Mucosa of descending colon (tissue), 3 donors: ENCODE measurements around the gene STAC3. TPM values are rescaled to one million over a fixed set of nuclear protein-coding genes. Genes with fewer than 3 reads are reported as not detected.

ENCODE experiments used
- ATAC-seq: fragments of 200-7000 bp; cut with Tn5 transposase; one replicate; pipeline ENCODE4 v1.9.1; 2020; ENCODE audit warnings: mild to moderate bottlenecking, moderate library complexity
- DNase-seq, 3 donors: peaks; one replicate each; pipeline ENCODE4 v3.0.0-alpha.2; 2020
- H3K36me3 ChIP-seq: fragments of 200-600 bp; one replicate; pipeline ENCODE4 v1.8.0; 2021; ENCODE audit warnings: low read depth, mild to moderate bottlenecking
- H3K4me1 ChIP-seq: fragments of 200-600 bp; one replicate; pipeline ENCODE4 v1.8.0; 2021; ENCODE audit warnings: low read depth, mild to moderate bottlenecking
- H3K4me3 ChIP-seq: fragments of 200-600 bp; one replicate; pipeline ENCODE4 v1.8.0; 2021; ENCODE audit warnings: mild to moderate bottlenecking
- H3K9me3 ChIP-seq: fragments of 200-600 bp; one replicate; pipeline ENCODE4 v1.8.0; 2021; ENCODE audit warnings: mild to moderate bottlenecking
- intact Hi-C, 2 donors: fragments of 100-400 bp; cut with DNase I in 1 of 2; cut with micrococcal nuclease in 1 of 2; formaldehyde crosslinking; loops; one replicate each; pipeline versions ENCODE4 v1.11.0 to v1.11.1; 2022; cut with DNase I, micrococcal nuclease
- total RNA-seq, 3 donors: library from RNA; stranded (reverse); fragmentation: NEBNext Ultra II Directional in 2 of 3; extraction: Animal tissue kit (Norgen Biotek cat#: 25700) in 2 of 3; gene quantifications; one replicate each; pipeline versions ENCODE4 v1.2.1 to v1.2.4, GENCODE V29; 2021 to 2023
- TF ChIP-seq, protein P1 (sequence below): fragments of 200-600 bp; IDR thresholded peaks from one replicate; pipeline ENCODE4 v1.8.0; 2022; ENCODE audit warnings: antibody characterized with exemption, mild to moderate bottlenecking
- donor health status: DM: no; HTN: no; CAD: no; lungs with moderate emphysema.
- donor health status: DM: no; HTN: no; CAD: no.
- donor health status: DM: no; HTN: yes; CAD: no.

The STAC3 gene
- total RNA-seq, 3 donors from 2014 or later: 2.4 to 4.3 (median 3.3) TPM

- H3K36me3 ChIP-seq: no peaks in the 10 kb centered on the region
- DNase-seq: peak in 2 of 3 donors; percentile 69 to 83
- peak; percentile 81 for ATAC-seq
- TF ChIP-seq, protein P1, sequence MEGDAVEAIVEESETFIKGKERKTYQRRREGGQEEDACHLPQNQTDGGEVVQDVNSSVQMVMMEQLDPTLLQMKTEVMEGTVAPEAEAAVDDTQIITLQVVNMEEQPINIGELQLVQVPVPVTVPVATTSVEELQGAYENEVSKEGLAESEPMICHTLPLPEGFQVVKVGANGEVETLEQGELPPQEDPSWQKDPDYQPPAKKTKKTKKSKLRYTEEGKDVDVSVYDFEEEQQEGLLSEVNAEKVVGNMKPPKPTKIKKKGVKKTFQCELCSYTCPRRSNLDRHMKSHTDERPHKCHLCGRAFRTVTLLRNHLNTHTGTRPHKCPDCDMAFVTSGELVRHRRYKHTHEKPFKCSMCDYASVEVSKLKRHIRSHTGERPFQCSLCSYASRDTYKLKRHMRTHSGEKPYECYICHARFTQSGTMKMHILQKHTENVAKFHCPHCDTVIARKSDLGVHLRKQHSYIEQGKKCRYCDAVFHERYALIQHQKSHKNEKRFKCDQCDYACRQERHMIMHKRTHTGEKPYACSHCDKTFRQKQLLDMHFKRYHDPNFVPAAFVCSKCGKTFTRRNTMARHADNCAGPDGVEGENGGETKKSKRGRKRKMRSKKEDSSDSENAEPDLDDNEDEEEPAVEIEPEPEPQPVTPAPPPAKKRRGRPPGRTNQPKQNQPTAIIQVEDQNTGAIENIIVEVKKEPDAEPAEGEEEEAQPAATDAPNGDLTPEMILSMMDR: peak; percentile 84
- no peak overlapping the region for H3K4me3 ChIP-seq
- intact Hi-C loops: no loop called here
- H3K9me3 ChIP-seq: no peaks in the 10 kb centered on the region
- H3K4me1 ChIP-seq: peaks cover 18% of the 10 kb centered on the region
These were observed 25.9 kb downstream of the STAC3 start for GRCh38 chr12:57224973-57225679.

DNA sequence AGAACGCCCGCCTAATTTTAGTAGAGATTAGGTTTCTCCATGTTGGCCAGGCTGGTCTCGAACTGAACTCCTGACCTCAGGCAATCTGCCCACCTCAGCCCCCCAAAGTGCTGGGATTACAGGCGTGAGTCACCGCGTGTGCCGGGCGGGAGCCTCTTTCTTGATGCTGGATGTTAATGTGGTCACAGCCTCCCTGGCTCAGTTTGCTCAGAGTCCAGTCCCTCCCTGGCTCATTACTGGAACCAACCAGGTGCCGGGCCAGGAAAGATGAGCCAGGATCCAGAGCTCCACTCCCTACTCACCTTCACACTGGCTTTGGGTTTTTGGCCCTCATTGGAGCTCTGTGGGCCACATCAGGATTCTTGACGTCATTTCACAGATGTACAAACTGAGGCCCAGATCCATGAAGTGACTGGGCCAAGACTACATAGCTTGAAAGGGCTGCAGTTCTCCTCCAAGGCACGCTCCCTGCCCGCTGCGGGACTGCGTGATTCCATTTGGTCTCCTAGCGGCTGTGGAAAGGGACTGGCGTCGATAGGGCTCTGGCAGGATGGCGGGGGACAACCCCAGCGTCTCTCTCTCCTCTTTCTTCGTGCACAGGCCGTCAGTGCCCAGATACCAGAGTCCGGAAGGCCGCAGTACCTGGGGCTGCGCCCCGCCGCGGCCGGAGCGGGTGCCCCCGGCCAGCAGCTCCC, 26.6 kb downstream of the STAC3 start:
- intact Hi-C loops: no loop called here
- Histone ChIP-seq H3K36me3 (no peaks in the 10 kb centered on the region), H3K4me1 (peaks cover 16% of the 10 kb centered on the region), H3K4me3 (no peak overlapping the region), H3K9me3 (no peaks in the 10 kb centered on the region)
- ATAC-seq (no peak), DNase-seq (no peak)
- TF ChIP-seq, protein P1: no peak

- ATAC-seq (no peak), DNase-seq (no peak)
- Histone ChIP-seq H3K4me3 (no peak overlapping the region), H3K4me1 (peaks cover 16% of the 10 kb centered on the region), H3K36me3 (no peaks in the 10 kb centered on the region), H3K9me3 (no peaks in the 10 kb centered on the region)
- intact Hi-C loops: no loop called here
- TF ChIP-seq, protein P1: no peak
These were observed 27.5 kb downstream of the STAC3 start for GRCh38 chr12:57223191-57224165.

- TF ChIP-seq, protein P1: no peak
- intact Hi-C loops: no loop called here
- DNase-seq (no peak), ATAC-seq (no peak)
- Histone ChIP-seq H3K9me3 (no peaks in the 10 kb centered on the region), H3K4me1 (peaks cover 16% of the 10 kb centered on the region), H3K4me3 (no peak overlapping the region), H3K36me3 (no peaks in the 10 kb centered on the region)
These were observed 28.4 kb downstream of the STAC3 start for GRCh38 chr12:57222286-57223190.
